Neuronal stem cell (in vitro differentiated cells): ENCODE measurements around the gene DHRS4L2.
"Not testable (repeated sequence)": the region's sequence is repeated elsewhere in the genome, so short reads cannot be mapped to it uniquely, and the experiment has no call there.

ENCODE experiments used
- DNase-seq: peaks from one replicate; pipeline ENCODE4 v3.0.0-alpha.2; 2013; ENCODE audit warnings: low spot score
- H2AFZ ChIP-seq: one replicate; pipeline ENCODE4 v1.6.1; 2013; ENCODE audit warnings: mild to moderate bottlenecking, low read length, inconsistent platforms
- H2AK5ac ChIP-seq: 2 replicates; pipeline ENCODE4 v1.6.1; 2013; ENCODE audit warnings: low read depth, mild to moderate bottlenecking, inconsistent platforms, low read length, moderate library complexity, mixed read lengths
- H2BK120ac ChIP-seq: 2 replicates; pipeline ENCODE4 v1.6.1; 2013; ENCODE audit warnings: low read depth, mild to moderate bottlenecking, inconsistent platforms, low read length, moderate library complexity, mixed read lengths
- H2BK12ac ChIP-seq: one replicate; pipeline ENCODE4 v1.6.1; 2013; ENCODE audit warnings: low read length, inconsistent platforms
- H2BK15ac ChIP-seq: 2 replicates; pipeline ENCODE4 v1.6.1; 2013; ENCODE audit warnings: mild to moderate bottlenecking, low read length, inconsistent platforms, mixed read lengths
- H2BK5ac ChIP-seq: one replicate; pipeline ENCODE4 v1.6.1; 2013; ENCODE audit warnings: inconsistent platforms, mild to moderate bottlenecking, low read length, moderate library complexity
- H3K14ac ChIP-seq: one replicate; pipeline ENCODE4 v1.6.1; 2013; ENCODE audit warnings: low read length, inconsistent platforms
- H3K18ac ChIP-seq: 2 replicates; pipeline ENCODE4 v1.6.1; 2013; ENCODE audit warnings: low read length, inconsistent platforms
- H3K23ac ChIP-seq: 2 replicates; pipeline ENCODE4 v1.6.1; 2013; ENCODE audit warnings: low read depth, mild to moderate bottlenecking, mixed read lengths, low read length, inconsistent platforms; ENCODE audit not compliant: poor library complexity
- H3K27ac ChIP-seq: replicated peaks from 3 replicates; pipeline ENCODE4 v1.5.1; 2013; ENCODE audit warnings: low read length, inconsistent platforms
- H3K27me3 ChIP-seq, 3 experiments: 2 replicates each; pipeline ENCODE4 v1.6.1; 2013; ENCODE audit warnings: low read length in 3 of 3, mild to moderate bottlenecking in 2 of 3, inconsistent platforms in 1 of 3, low read depth in 1 of 3, mixed read lengths in 1 of 3, moderate library complexity in 1 of 3; ENCODE audit not compliant: control insufficient read depth in 3 of 3, insufficient read depth in 3 of 3
- H3K36me3 ChIP-seq, 2 donors: replicated peaks in 1 of 2; 2 replicates each; pipeline ENCODE4 v1.6.1; 2013; ENCODE audit warnings: low read length in 2 of 2; ENCODE audit not compliant: control insufficient read depth in 2 of 2, insufficient read depth in 2 of 2
- H3K4ac ChIP-seq: 2 replicates; pipeline ENCODE4 v1.6.1; 2013; ENCODE audit warnings: inconsistent platforms, mild to moderate bottlenecking, low read length, moderate library complexity
- H3K4me1 ChIP-seq, 2 donors: 1 replicate in 1 of 2; 2 replicates in 1 of 2; pipeline ENCODE4 v1.6.1; 2013; ENCODE audit warnings: low read length in 2 of 2, low read depth in 1 of 2; ENCODE audit not compliant: control insufficient read depth in 2 of 2, insufficient read depth in 1 of 2
- H3K4me2 ChIP-seq: one replicate; pipeline ENCODE4 v1.6.1; 2013; ENCODE audit warnings: mild to moderate bottlenecking, low read length, inconsistent platforms; ENCODE audit not compliant: insufficient read depth, poor library complexity, severe bottlenecking
- H3K4me3 ChIP-seq, 2 donors: 2 replicates each; pipeline ENCODE4 v1.5.1; 2013; ENCODE audit warnings: low read length in 2 of 2, mild to moderate bottlenecking in 2 of 2, inconsistent platforms in 1 of 2, moderate library complexity in 1 of 2
- H3K79me1 ChIP-seq: one replicate; pipeline ENCODE4 v1.6.1; 2013; ENCODE audit warnings: low read depth, mild to moderate bottlenecking, inconsistent platforms, low read length, moderate library complexity
- H3K9ac ChIP-seq: one replicate; pipeline ENCODE4 v1.6.1; 2013; ENCODE audit warnings: mild to moderate bottlenecking, low read depth, low read length, inconsistent platforms; ENCODE audit not compliant: poor library complexity
- H3K9me3 ChIP-seq, 2 donors: replicated peaks in 1 of 2; 2 replicates each; pipeline versions ENCODE3 to v1.6.1; 2013; ENCODE audit warnings: low read length in 2 of 2, mild to moderate bottlenecking in 2 of 2, inconsistent platforms in 1 of 2, low read depth in 1 of 2, mixed read lengths in 1 of 2, moderate library complexity in 1 of 2; ENCODE audit not compliant: control insufficient read depth in 2 of 2, insufficient read depth in 1 of 2
- H4K8ac ChIP-seq: one replicate; pipeline ENCODE4 v1.6.1; 2013; ENCODE audit warnings: low read depth, mild to moderate bottlenecking, inconsistent platforms, low read length, moderate library complexity
- H4K91ac ChIP-seq: one replicate; pipeline ENCODE4 v1.6.1; 2013; ENCODE audit warnings: low read length, low read depth, mild to moderate bottlenecking, inconsistent platforms; ENCODE audit not compliant: poor library complexity
- WGBS, 2 donors: extraction: QIAGEN DNeasy Blood & Tissue Kit; methylation state at CpG; one replicate each; pipeline ENCODE4 v1.1.7; 2013; ENCODE audit warnings: missing lambda C conversion rate in 2 of 2, mixed read lengths in 1 of 2; ENCODE audit not compliant: insufficient read length in 2 of 2, insufficient replicate concordance in 1 of 2; ENCODE audit errors: extremely low coverage in 2 of 2; 5-methylcytosine and 5-hydroxymethylcytosine counted together

Gene DHRS4L2

DNA sequence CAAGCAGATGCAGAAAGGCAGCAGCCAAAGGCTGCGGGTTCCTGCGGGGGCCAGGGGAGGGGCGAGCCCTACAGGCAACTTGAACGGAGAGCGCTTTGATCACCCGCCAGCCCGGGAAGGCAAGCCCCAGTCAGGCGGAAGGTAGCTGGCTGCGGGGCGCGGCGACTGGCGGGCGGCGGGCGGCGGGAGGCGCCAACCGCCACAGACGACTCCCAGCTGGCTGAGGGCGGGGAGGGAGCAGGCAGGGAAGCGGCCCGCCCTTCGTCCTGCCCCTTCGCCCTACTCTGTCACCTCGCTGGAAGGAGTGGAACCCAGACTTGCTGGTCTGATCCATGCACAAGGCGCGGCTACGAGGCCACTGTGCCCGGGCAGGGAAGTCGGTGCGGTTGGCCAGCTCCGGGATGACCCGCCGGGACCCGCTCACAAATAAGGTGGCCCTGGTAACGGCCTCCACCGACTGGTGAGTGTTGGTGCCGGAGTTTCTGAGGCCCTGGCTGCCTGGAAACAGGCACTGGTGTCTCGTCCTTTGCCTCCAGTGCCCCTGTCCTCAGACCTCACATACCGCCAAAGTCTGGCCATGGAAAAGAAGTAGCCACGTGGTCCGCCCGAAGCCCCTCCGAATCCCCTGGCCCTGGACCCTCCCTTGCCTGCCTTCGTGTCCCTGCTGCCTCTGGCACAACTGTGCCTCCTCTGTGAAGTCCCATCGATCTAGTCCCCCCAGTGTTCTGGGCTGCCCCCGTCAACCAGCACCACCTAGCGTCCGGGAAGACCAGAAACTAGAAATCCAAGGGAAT is 47.6 kb downstream of the DHRS4L2 start:
- peak overlapping the region; percentile 84 for H3K9ac ChIP-seq
- peaks cover 0 to 12% (median 0%) of the 10 kb centered on the region in 3 experiments for H3K27me3 ChIP-seq
- peak; percentile 59 for DNase-seq
- no peaks in the 10 kb centered on the region for H3K79me1 ChIP-seq
- H4K91ac ChIP-seq: no peak overlapping the region
- H2BK12ac ChIP-seq: no peak overlapping the region
- H3K4me3 ChIP-seq: peak overlapping the region; percentile 63 to 79
- H3K14ac ChIP-seq: peak overlapping the region; percentile 71
- no peaks in the 10 kb centered on the region for H3K4me1 ChIP-seq
- peak overlapping the region; percentile 97 for H3K4me2 ChIP-seq
- H3K4ac ChIP-seq: no peak overlapping the region
- peak overlapping the region; percentile 35 for H3K27ac ChIP-seq
- peak overlapping the region; percentile 93 for H3K18ac ChIP-seq
- no peak overlapping the region for H2BK5ac ChIP-seq
- H2BK120ac ChIP-seq: no peak overlapping the region
- H3K9me3 ChIP-seq: no peaks in the 10 kb centered on the region
- peak overlapping the region; percentile 96 for H2AFZ ChIP-seq
- no peak overlapping the region for H4K8ac ChIP-seq
- H3K23ac ChIP-seq: peak overlapping the region; percentile 65
- WGBS, 2 donors: no CpG with 5 or more reads among the region's 50 CpGs
- H3K36me3 ChIP-seq: no peaks in the 10 kb centered on the region
- no peak overlapping the region for H2BK15ac ChIP-seq
- no peak overlapping the region for H2AK5ac ChIP-seq

DNA sequence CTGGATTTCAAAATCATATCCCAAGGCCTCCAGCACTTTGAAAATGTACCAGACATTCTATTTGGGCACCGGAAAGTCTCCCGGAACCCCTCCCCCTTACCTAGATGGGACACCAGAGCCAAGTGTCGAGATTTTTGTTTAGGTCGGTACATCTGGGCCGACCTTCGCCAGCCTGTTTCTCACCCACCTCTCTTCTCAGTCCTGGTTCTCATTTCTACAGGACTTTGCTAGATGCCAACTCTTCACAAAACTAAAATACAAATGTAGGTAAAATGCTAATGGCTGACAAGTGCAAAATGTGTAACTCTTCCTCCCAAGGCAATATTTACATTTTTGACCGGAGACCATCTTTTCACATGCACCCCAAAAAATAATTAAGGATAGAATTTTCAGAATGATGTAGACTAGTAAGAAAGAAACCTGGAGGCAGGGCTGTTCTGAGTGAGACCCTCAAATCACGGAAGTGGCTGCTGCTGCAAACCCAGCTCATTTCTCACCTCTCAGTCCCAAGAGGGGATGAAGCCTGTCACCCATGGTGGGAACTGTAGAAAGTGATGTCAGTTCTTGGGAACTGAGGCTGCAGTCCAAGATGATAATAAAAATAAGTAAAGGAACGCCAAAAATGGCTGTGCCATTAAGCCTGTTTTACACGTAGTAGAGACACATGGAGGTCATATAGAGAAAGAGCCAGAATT is 48.4 kb downstream of the DHRS4L2 start:
- H3K27me3 ChIP-seq: peaks cover 0 to 12% (median 0%) of the 10 kb centered on the region in 3 experiments
- H3K4ac ChIP-seq, H3K4me2 ChIP-seq, H2BK120ac ChIP-seq, H3K18ac ChIP-seq, H3K27ac ChIP-seq, H3K36me3 ChIP-seq, H2BK15ac ChIP-seq, H4K8ac ChIP-seq, H3K79me1 ChIP-seq, DNase-seq, H3K23ac ChIP-seq, H3K4me1 ChIP-seq, H3K14ac ChIP-seq, H3K9ac ChIP-seq, H2BK5ac ChIP-seq, H4K91ac ChIP-seq, H2BK12ac ChIP-seq, H3K9me3 ChIP-seq, H2AK5ac ChIP-seq: not testable (repeated sequence)
- WGBS, 2 donors: no CpG with 5 or more reads among the region's 10 CpGs
- peak overlapping the region; percentile 96 for H2AFZ ChIP-seq
- peak overlapping the region in 1 of 2 donors; percentile 63 for H3K4me3 ChIP-seq

DNA sequence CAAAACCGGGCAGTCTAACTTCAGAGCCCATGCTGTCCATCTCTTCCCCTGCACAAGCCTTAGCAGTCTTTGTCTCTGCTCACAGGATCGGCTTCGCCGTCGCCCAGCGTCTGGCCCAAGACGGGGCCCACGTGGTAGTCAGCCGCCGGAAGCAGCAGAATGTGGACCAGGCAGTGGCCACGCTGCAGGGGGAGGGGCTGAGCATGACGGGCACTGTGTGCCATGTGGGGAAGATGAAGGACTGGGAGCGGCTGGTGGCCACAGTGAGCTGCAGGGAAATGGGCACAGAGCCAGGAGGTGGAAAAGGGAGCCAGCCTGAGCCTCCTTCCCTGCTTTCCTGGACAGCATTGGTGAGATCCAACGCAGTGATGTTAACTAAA is 48.9 kb downstream of the DHRS4L2 start:
- H3K36me3 ChIP-seq: no peaks in the 10 kb centered on the region

DNA sequence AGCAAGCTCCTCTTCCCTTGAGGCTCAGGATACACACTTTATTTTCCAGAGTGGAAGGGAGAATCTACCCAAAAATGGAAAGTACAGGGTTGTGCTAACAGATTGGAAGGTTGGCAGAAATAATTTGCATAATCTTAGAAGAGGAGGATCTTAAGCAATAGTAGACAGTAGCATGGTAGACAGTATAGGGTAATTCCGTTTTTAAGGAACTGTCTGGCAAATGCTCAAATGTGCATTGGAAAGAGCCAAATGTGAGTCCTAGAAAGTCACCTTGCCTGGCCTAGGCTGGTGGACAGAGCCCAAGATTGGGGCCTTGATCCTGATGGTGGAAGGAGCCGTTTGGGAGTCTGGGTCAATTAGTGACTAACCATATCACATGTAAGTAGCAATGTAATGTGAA is 50.0 kb downstream of the DHRS4L2 start:
- Histone ChIP-seq H2BK120ac (no peak overlapping the region), H3K14ac (no peak overlapping the region), H3K23ac (no peak overlapping the region), H4K91ac (no peak overlapping the region), H3K4me1 (no peaks in the 10 kb centered on the region), H3K79me1 (no peaks in the 10 kb centered on the region), H4K8ac (no peak overlapping the region), H3K4me2 (no peak overlapping the region), H2AFZ (no peak overlapping the region), H2AK5ac (no peak overlapping the region), H2BK12ac (no peak overlapping the region), H3K27me3 (peaks cover 0 to 12% (median 0%) of the 10 kb centered on the region in 3 experiments), H3K36me3 (no peaks in the 10 kb centered on the region), H3K18ac (no peak overlapping the region), H2BK5ac (no peak overlapping the region), H2BK15ac (no peak overlapping the region), H3K27ac (no peak overlapping the region), H3K4ac (no peak overlapping the region), H3K4me3 (no peak overlapping the region), H3K9ac (no peak overlapping the region), H3K9me3 (no peaks in the 10 kb centered on the region)
- WGBS, 2 donors: no CpG with 5 or more reads among the region's 2 CpGs
- DNase-seq: no peak

More for the DNA sequence above, 48.9 kb downstream of the DHRS4L2 start:
- no peak for DNase-seq
- H3K4me2 ChIP-seq: no peak overlapping the region
- no CpG with 5 or more reads among the region's 14 CpGs for WGBS, 2 donors
- H3K23ac ChIP-seq: peak overlapping the region; percentile 86
- H3K27me3 ChIP-seq: peaks cover 0 to 12% (median 0%) of the 10 kb centered on the region in 3 experiments
- H4K8ac ChIP-seq: peak overlapping the region; percentile 76
- no peak overlapping the region for H2AFZ ChIP-seq
- H2AK5ac ChIP-seq: peak overlapping the region; percentile 58
- H4K91ac ChIP-seq: no peak overlapping the region
- no peak overlapping the region for H2BK120ac ChIP-seq
- no peak overlapping the region for H3K4ac ChIP-seq
- H3K79me1 ChIP-seq: no peaks in the 10 kb centered on the region
- no peak overlapping the region for H2BK15ac ChIP-seq
- no peak overlapping the region for H3K4me3 ChIP-seq
- H3K9ac ChIP-seq: peak overlapping the region; percentile 67
- H3K18ac ChIP-seq: no peak overlapping the region
- no peak overlapping the region for H2BK5ac ChIP-seq
- no peak overlapping the region for H2BK12ac ChIP-seq
- H3K14ac ChIP-seq: no peak overlapping the region
- H3K9me3 ChIP-seq: no peaks in the 10 kb centered on the region
- no peaks in the 10 kb centered on the region for H3K4me1 ChIP-seq
- H3K27ac ChIP-seq: no peak overlapping the region
